Measurements from ENCODE around the gene RASL10A.

The RASL10A gene

DNA sequence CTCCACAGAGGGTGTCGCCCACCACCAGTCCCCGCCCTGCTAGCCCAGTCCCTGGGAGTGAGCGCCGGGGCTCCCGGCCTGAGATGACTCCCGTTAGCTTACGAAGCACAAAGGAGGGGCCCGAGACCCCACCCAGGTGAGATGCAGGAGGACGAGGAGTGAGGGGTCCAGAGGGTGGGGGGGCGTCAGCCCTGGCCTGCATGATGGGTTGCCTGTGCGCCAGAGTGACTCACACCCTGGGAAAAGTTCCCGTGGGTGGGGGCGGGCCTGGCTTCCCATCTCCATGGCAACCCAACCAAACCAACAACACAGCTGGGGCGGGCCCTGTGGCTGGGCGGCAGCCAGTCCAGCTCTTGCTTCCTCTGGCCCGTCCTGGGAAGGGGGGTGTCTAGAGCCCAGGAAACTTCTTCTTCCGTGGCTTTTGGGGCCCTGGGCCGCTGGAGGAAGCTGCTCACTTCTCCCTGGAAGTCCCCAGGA, 4.6 kb downstream of the RASL10A start:
- H4K20me1 ChIP-seq (ENCODE audit: insufficient read depth, low read length, poor library complexity, severe bottlenecking): no peaks in the 10 kb centered on the region
- TF ChIP-seq, protein P1, sequence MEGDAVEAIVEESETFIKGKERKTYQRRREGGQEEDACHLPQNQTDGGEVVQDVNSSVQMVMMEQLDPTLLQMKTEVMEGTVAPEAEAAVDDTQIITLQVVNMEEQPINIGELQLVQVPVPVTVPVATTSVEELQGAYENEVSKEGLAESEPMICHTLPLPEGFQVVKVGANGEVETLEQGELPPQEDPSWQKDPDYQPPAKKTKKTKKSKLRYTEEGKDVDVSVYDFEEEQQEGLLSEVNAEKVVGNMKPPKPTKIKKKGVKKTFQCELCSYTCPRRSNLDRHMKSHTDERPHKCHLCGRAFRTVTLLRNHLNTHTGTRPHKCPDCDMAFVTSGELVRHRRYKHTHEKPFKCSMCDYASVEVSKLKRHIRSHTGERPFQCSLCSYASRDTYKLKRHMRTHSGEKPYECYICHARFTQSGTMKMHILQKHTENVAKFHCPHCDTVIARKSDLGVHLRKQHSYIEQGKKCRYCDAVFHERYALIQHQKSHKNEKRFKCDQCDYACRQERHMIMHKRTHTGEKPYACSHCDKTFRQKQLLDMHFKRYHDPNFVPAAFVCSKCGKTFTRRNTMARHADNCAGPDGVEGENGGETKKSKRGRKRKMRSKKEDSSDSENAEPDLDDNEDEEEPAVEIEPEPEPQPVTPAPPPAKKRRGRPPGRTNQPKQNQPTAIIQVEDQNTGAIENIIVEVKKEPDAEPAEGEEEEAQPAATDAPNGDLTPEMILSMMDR (conservative IDR thresholded peaks at IDR 0.05; ENCODE audit: low read length): no peak
- H2AFZ ChIP-seq (ENCODE audit: low read length): no peak overlapping the region
- peaks cover 29% of the 10 kb centered on the region for H3K4me1 ChIP-seq (ENCODE audit: insufficient read depth, low read length, poor library complexity, severe bottlenecking)
- no peaks in the 10 kb centered on the region; the same call in 1 of the 2 replicates for H3F3A ChIP-seq (ENCODE audit: low read depth)
- no peak overlapping the region for H3K4me2 ChIP-seq (ENCODE audit: low read depth, low read length, poor library complexity, severe bottlenecking)
- H3K9me3 ChIP-seq (ENCODE audit: insufficient read depth, low read depth, low read length): no peaks in the 10 kb centered on the region
- H3K4me3 ChIP-seq (ENCODE audit: low read length, poor library complexity, severe bottlenecking): no peak overlapping the region
- no peaks in the 10 kb centered on the region for H3K9me2 ChIP-seq (replicated peaks; ENCODE audit: low read depth, low read length)
- H3K79me2 ChIP-seq (ENCODE audit: insufficient read depth, low read length): no peaks in the 10 kb centered on the region
- H3K36me3 ChIP-seq (ENCODE audit: insufficient read depth, low read length): no peaks in the 10 kb centered on the region
- H3K9ac ChIP-seq (ENCODE audit: low read depth, low read length, poor library complexity, severe bottlenecking): no peak overlapping the region
- no peaks in the 10 kb centered on the region for H3K27me3 ChIP-seq (ENCODE audit: insufficient read depth, low read length, poor library complexity, severe bottlenecking)

DNA sequence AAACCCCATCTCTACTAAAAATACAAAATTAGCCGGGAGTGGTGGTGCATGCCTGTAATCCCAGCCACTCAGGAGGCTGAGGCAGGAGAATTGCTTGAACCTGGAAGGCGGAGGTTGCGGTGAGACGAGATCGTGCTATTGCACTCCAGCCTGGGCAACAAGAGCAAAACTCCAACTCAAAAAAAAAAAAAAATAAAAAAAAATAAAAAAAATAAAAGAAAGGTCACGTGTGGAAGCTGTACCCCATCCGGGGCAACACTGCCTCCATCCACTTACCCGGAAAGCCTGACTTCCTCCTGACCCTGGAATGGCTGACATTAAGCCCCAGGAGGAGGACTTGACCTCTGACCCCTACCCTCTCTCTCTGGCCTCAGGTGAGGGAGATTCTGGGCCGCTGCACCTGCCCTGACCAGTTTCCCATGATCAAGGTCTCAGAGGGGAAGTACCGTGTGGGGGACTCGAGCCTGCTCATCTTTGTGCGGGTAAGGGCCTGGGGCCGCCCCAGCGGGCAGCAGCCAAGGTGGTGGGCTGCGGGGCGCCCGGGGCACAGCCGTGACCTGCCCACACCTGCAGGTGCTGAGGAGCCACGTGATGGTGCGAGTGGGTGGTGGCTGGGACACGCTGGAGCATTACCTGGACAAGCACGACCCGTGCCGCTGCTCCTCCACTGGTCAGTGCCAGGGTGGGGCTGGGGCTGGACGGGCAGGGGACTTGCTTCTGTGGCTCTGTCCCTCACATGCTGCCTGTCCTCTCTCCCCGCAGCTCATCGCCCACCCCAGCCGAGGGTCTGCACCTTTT, 5.2 kb downstream of the RASL10A start:
- no peak overlapping the region for H3K4me3 ChIP-seq (ENCODE audit: low read length, poor library complexity, severe bottlenecking)
- H4K20me1 ChIP-seq (ENCODE audit: insufficient read depth, low read length, poor library complexity, severe bottlenecking): no peaks in the 10 kb centered on the region
- H3K36me3 ChIP-seq (ENCODE audit: insufficient read depth, low read length): no peaks in the 10 kb centered on the region
- no peaks in the 10 kb centered on the region for H3K27me3 ChIP-seq (ENCODE audit: insufficient read depth, low read length, poor library complexity, severe bottlenecking)
- H3K4me1 ChIP-seq (ENCODE audit: insufficient read depth, low read length, poor library complexity, severe bottlenecking): peaks cover 31% of the 10 kb centered on the region
- H3K79me2 ChIP-seq (ENCODE audit: insufficient read depth, low read length): no peaks in the 10 kb centered on the region
- H3F3A ChIP-seq (ENCODE audit: low read depth): no peaks in the 10 kb centered on the region; the same call in 1 of the 2 replicates
- H3K4me2 ChIP-seq (ENCODE audit: low read depth, low read length, poor library complexity, severe bottlenecking): no peak overlapping the region
- H3K9me3 ChIP-seq (ENCODE audit: insufficient read depth, low read depth, low read length): no peaks in the 10 kb centered on the region
- no peak for TF ChIP-seq EZH2phosphoT487 (IDR thresholded peaks at IDR 0.05; ENCODE audit: borderline replicate concordance)
- TF ChIP-seq, protein P1 (conservative IDR thresholded peaks at IDR 0.05; ENCODE audit: low read length): no peak
- H3K9ac ChIP-seq (ENCODE audit: low read depth, low read length, poor library complexity, severe bottlenecking): no peak overlapping the region
- no peaks in the 10 kb centered on the region for H3K9me2 ChIP-seq (replicated peaks; ENCODE audit: low read depth, low read length)
- H2AFZ ChIP-seq (ENCODE audit: low read length): no peak overlapping the region

GRCh38 chr22:29309332-29310064, 6.0 kb downstream of the RASL10A start:
- H3K36me3 ChIP-seq (ENCODE audit: insufficient read depth, low read length): no peaks in the 10 kb centered on the region
- H3K9me2 ChIP-seq (replicated peaks; ENCODE audit: low read depth, low read length): no peaks in the 10 kb centered on the region
- H3K9ac ChIP-seq (ENCODE audit: low read depth, low read length, poor library complexity, severe bottlenecking): peak overlapping the region; percentile 75
- peak overlapping the region; percentile 91 for H3K4me2 ChIP-seq (ENCODE audit: low read depth, low read length, poor library complexity, severe bottlenecking)
- H3K27me3 ChIP-seq (ENCODE audit: insufficient read depth, low read length, poor library complexity, severe bottlenecking): no peaks in the 10 kb centered on the region
- no peaks in the 10 kb centered on the region for H3K9me3 ChIP-seq (ENCODE audit: insufficient read depth, low read depth, low read length)
- H2AFZ ChIP-seq (ENCODE audit: low read length): peak overlapping the region; percentile 67; the same call in 1 of the 2 replicates
- no peaks in the 10 kb centered on the region; the same call in 1 of the 2 replicates for H3F3A ChIP-seq (ENCODE audit: low read depth)
- H3K4me1 ChIP-seq (ENCODE audit: insufficient read depth, low read length, poor library complexity, severe bottlenecking): peaks cover 31% of the 10 kb centered on the region
- TF ChIP-seq EZH2phosphoT487 (IDR thresholded peaks at IDR 0.05; ENCODE audit: borderline replicate concordance): no peak
- TF ChIP-seq, protein P1 (conservative IDR thresholded peaks at IDR 0.05; ENCODE audit: low read length): no peak
- no peaks in the 10 kb centered on the region for H3K79me2 ChIP-seq (ENCODE audit: insufficient read depth, low read length)
- H4K20me1 ChIP-seq (ENCODE audit: insufficient read depth, low read length, poor library complexity, severe bottlenecking): no peaks in the 10 kb centered on the region
- peak overlapping the region; percentile 90 for H3K4me3 ChIP-seq (ENCODE audit: low read length, poor library complexity, severe bottlenecking)
